ENCODE results near the gene CDH6. TPM values are rescaled to one million over a fixed set of nuclear protein-coding genes. Genes with fewer than 3 reads are reported as not detected.

CDH6 gene
- total RNA-seq, 4 donors from 2014 or later, result 1.00 to 2.9 (median 1.4) TPM

- Histone ChIP-seq H3K4me3 (no peak overlapping the region), H3K4me1 (no peaks in the 10 kb centered on the region), H3K9me3 (no peaks in the 10 kb centered on the region), H3K27ac (no peak overlapping the region), H3K36me3 (no peaks in the 10 kb centered on the region), H3K27me3 (no peaks in the 10 kb centered on the region)
- ATAC-seq (no peak), DNase-seq (no peak)
- intact Hi-C loops (cut with DNase I; ENCODE audit: low total_unique reads), result no loop called here
- in situ Hi-C loops (cut with MboI; ENCODE audit: low sequenced_read_pairs in 4 of 4), result no loop called here
- TF ChIP-seq, protein P1, sequence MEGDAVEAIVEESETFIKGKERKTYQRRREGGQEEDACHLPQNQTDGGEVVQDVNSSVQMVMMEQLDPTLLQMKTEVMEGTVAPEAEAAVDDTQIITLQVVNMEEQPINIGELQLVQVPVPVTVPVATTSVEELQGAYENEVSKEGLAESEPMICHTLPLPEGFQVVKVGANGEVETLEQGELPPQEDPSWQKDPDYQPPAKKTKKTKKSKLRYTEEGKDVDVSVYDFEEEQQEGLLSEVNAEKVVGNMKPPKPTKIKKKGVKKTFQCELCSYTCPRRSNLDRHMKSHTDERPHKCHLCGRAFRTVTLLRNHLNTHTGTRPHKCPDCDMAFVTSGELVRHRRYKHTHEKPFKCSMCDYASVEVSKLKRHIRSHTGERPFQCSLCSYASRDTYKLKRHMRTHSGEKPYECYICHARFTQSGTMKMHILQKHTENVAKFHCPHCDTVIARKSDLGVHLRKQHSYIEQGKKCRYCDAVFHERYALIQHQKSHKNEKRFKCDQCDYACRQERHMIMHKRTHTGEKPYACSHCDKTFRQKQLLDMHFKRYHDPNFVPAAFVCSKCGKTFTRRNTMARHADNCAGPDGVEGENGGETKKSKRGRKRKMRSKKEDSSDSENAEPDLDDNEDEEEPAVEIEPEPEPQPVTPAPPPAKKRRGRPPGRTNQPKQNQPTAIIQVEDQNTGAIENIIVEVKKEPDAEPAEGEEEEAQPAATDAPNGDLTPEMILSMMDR (IDR thresholded peaks at IDR 0.05 in 4 of 5, conservative IDR thresholded peaks at IDR 0.05 in 1 of 5), result no peak
- TF ChIP-seq POLR2A (IDR thresholded peaks at IDR 0.05), result no peak
Observed at GRCh38 chr5:31303688-31304087, 110.2 kb downstream of the CDH6 start.

- no peak for ATAC-seq
- no peaks in the 10 kb centered on the region for H3K9me3 ChIP-seq
Observed at GRCh38 chr5:31317665-31318064, 124.2 kb downstream of the CDH6 start.

GRCh38 chr5:31319335-31319734, 125.8 kb downstream of the CDH6 start:
- H3K27me3 ChIP-seq, result no peaks in the 10 kb centered on the region
- no peak overlapping the region for H3K27ac ChIP-seq
- H3K9me3 ChIP-seq, result no peaks in the 10 kb centered on the region
- intact Hi-C loops (cut with DNase I; ENCODE audit: low total_unique reads) (no loop called here), in situ Hi-C loops (cut with MboI; ENCODE audit: low sequenced_read_pairs in 4 of 4) (no loop called here)
- H3K4me3 ChIP-seq, result no peak overlapping the region
- DNase-seq (no peak), ATAC-seq (no peak)
- no peaks in the 10 kb centered on the region for H3K4me1 ChIP-seq
- no peak for TF ChIP-seq POLR2A (IDR thresholded peaks at IDR 0.05)
- TF ChIP-seq, protein P1 (IDR thresholded peaks at IDR 0.05 in 4 of 5, conservative IDR thresholded peaks at IDR 0.05 in 1 of 5), result no peak
- no peaks in the 10 kb centered on the region for H3K36me3 ChIP-seq

More at GRCh38 chr5:31317665-31318064, 124.2 kb downstream of the CDH6 start:
- Histone ChIP-seq H3K36me3 (no peaks in the 10 kb centered on the region), H3K27ac (no peak overlapping the region), H3K4me3 (no peak overlapping the region), H3K27me3 (no peaks in the 10 kb centered on the region), H3K4me1 (no peaks in the 10 kb centered on the region)
- TF ChIP-seq POLR2A (IDR thresholded peaks at IDR 0.05), result no peak
- TF ChIP-seq, protein P1 (IDR thresholded peaks at IDR 0.05 in 4 of 5, conservative IDR thresholded peaks at IDR 0.05 in 1 of 5), result no peak
- in situ Hi-C loops (cut with MboI; ENCODE audit: low sequenced_read_pairs in 4 of 4) (no loop called here), intact Hi-C loops (cut with DNase I; ENCODE audit: low total_unique reads) (no loop called here)
- no peak for DNase-seq

DNA sequence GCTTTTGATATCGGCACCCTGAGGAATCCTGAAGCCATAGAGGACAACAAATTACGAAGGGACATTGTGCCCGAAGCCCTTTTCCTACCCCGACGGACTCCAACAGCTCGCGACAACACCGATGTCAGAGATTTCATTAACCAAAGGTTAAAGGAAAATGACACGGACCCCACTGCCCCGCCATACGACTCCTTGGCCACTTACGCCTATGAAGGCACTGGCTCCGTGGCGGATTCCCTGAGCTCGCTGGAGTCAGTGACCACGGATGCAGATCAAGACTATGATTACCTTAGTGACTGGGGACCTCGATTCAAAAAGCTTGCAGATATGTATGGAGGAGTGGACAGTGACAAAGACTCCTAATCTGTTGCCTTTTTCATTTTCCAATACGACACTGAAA, 129.5 kb downstream of the CDH6 start:
- ATAC-seq (no peak), DNase-seq (no peak)
- Histone ChIP-seq H3K4me3 (no peak overlapping the region), H3K27ac (no peak overlapping the region), H3K27me3 (no peaks in the 10 kb centered on the region), H3K9me3 (no peaks in the 10 kb centered on the region), H3K4me1 (no peaks in the 10 kb centered on the region), H3K36me3 (no peaks in the 10 kb centered on the region)
- intact Hi-C loops (cut with DNase I; ENCODE audit: low total_unique reads), result no loop called here
- no peak for TF ChIP-seq POLR2A (IDR thresholded peaks at IDR 0.05)
- TF ChIP-seq, protein P1 (IDR thresholded peaks at IDR 0.05 in 4 of 5, conservative IDR thresholded peaks at IDR 0.05 in 1 of 5), result no peak
- in situ Hi-C loops (cut with MboI; ENCODE audit: low sequenced_read_pairs in 4 of 4), result no loop called here

- Histone ChIP-seq H3K9me3 (no peaks in the 10 kb centered on the region), H3K4me3 (no peak overlapping the region), H3K27me3 (no peaks in the 10 kb centered on the region), H3K36me3 (no peaks in the 10 kb centered on the region), H3K4me1 (no peaks in the 10 kb centered on the region), H3K27ac (no peak overlapping the region)
- no peak for TF ChIP-seq POLR2A (IDR thresholded peaks at IDR 0.05)
- TF ChIP-seq, protein P1 (IDR thresholded peaks at IDR 0.05 in 4 of 5, conservative IDR thresholded peaks at IDR 0.05 in 1 of 5), result no peak
- no peak for ATAC-seq
- intact Hi-C loops (cut with DNase I; ENCODE audit: low total_unique reads) (no loop called here), in situ Hi-C loops (cut with MboI; ENCODE audit: low sequenced_read_pairs in 4 of 4) (no loop called here)
- DNase-seq, result no peak
Observed at GRCh38 chr5:31324842-31325241, 131.4 kb downstream of the CDH6 start.
